ENCODE measurements around the gene BRSK1.

The BRSK1 gene

GRCh38 chr19:55276720-55277430 is 6.9 kb upstream of the BRSK1 start:
- TF ChIP-seq CTCF (IDR thresholded peaks at IDR 0.05), result no peak
- Histone ChIP-seq H3K27ac (no peak overlapping the region), H3K4me3 (no peak overlapping the region)
- no peak for DNase-seq (ENCODE audit: low spot score)

- H3K27ac ChIP-seq, result no peak overlapping the region
- DNase-seq (ENCODE audit: low spot score), result no peak
- no peak for TF ChIP-seq CTCF (IDR thresholded peaks at IDR 0.05)
These were observed 6.3 kb upstream of the BRSK1 start for GRCh38 chr19:55277494-55277893.

GRCh38 chr19:55278391-55279135 is 5.2 kb upstream of the BRSK1 start:
- no peak for DNase-seq (ENCODE audit: low spot score)
- TF ChIP-seq CTCF (IDR thresholded peaks at IDR 0.05), result no peak
- Histone ChIP-seq H3K27ac (no peak overlapping the region), H3K4me3 (no peak overlapping the region)

More at GRCh38 chr19:55277494-55277893, 6.3 kb upstream of the BRSK1 start:
- no peak overlapping the region for H3K4me3 ChIP-seq

- TF ChIP-seq CTCF (IDR thresholded peaks at IDR 0.05), result no peak
- Histone ChIP-seq H3K27ac (peak overlapping the region; percentile 58 to 83), H3K4me3 (peak overlapping the region; percentile 94)
- DNase-seq (ENCODE audit: low spot score), result no peak
These were observed 4.5 kb upstream of the BRSK1 start for GRCh38 chr19:55279340-55279739.

GRCh38 chr19:55279770-55280643 is 3.8 kb upstream of the BRSK1 start, which contains the start of gene HSPBP1:
TSS of gene HSPBP1 (minus strand) at chr19:55280110. CDS start at chr19:55279608, 502 bp downstream.
- Histone ChIP-seq H3K4me3 (peak within 1 kb of the TSS; percentile 94), H3K27ac (peak within 1 kb of the TSS; percentile 58 to 83)
- peak; percentile 95 for DNase-seq (ENCODE audit: low spot score)
- TF ChIP-seq CTCF (IDR thresholded peaks at IDR 0.05), result no peak

GRCh38 chr19:55284405-55285058 is 735 bp downstream of the BRSK1 start:
- no peak for TF ChIP-seq CTCF (IDR thresholded peaks at IDR 0.05)
- Histone ChIP-seq H3K27ac (peak overlapping the region; percentile 89 to 92), H3K4me3 (peak overlapping the region; percentile 76)
- no peak for DNase-seq (ENCODE audit: low spot score)
